DND-41 (cell line): ENCODE measurements around the gene CAD.

Source experiments
- CTCF ChIP-seq: IDR thresholded peaks from 2 replicates; pipeline ENCODE4 v1.5.1; 2012; ENCODE audit warnings: borderline replicate concordance, low read length, moderate library complexity, mild to moderate bottlenecking; ENCODE audit not compliant: poor library complexity, severe bottlenecking; ENCODE audit errors: extremely low read depth
- EZH2 ChIP-seq: IDR thresholded peaks from 3 replicates; pipeline ENCODE4 v1.6.1; 2012; ENCODE audit warnings: borderline replicate concordance, low read depth, mild to moderate bottlenecking, moderate library complexity, low read length, inconsistent platforms; ENCODE audit not compliant: severe bottlenecking

GRCh38 chr2:27217173-27218121, at the start of gene CAD:
- TF ChIP-seq CTCF (peak; percentile 39), EZH2 (no peak)
